Activated CD8-positive, alpha-beta memory T cell treated with anti-CD3 and anti-CD28 coated beads, Interleukin-2, amount 50 U/mL, for 24 hours (primary cell): ENCODE measurements around the gene NEUROG1.
"Not testable (repeated sequence)": the region's sequence is repeated elsewhere in the genome, so short reads cannot be mapped to it uniquely, and the experiment has no call there.

Experiments
- DNase-seq: peaks from one replicate; pipeline ENCODE4 v3.0.0-alpha.2; 2020; ENCODE audit errors: extremely low read depth

The NEUROG1 gene

DNA sequence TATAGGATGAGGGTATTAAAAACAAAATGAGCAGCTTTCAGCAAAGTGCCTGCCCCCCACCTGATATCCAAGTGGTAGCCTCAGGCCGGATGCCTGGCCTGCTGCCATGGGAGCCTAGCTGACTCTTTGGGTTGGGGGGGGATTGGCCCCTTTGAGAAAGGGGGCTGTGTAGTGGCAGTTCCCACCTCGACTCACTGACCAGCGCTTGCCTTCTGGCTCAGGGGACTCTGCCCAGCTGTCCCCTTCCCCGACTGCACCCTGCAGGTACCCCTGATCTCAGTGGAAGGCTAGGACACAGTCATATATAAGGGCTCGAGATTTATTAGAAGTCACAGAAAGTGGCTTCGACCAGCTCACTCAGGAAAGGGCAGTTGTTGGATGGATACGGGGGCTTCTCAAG is 1.5 kb upstream of the NEUROG1 start:
- no peak for DNase-seq

DNA sequence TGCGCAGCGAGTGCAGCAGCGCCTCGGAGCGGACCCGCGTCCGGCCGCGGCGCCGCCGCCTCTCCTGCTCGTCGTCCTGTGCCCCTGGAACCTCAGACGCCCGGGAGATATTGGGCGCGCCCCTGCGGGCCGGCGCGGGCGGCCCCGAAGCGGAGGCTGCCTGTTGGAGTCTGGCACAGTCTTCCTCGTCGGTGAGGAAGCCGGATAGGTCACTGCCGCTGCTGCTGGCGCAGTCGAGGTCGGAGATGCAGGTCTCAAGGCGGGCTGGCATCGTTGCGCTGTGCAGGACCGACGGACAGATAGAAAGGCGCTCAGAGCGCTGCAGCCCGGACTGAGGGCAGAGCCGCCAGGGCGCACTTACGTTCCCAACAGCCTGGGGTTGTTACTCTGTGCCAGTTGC is 344 bp downstream of the NEUROG1 start:
- DNase-seq = no peak

DNA sequence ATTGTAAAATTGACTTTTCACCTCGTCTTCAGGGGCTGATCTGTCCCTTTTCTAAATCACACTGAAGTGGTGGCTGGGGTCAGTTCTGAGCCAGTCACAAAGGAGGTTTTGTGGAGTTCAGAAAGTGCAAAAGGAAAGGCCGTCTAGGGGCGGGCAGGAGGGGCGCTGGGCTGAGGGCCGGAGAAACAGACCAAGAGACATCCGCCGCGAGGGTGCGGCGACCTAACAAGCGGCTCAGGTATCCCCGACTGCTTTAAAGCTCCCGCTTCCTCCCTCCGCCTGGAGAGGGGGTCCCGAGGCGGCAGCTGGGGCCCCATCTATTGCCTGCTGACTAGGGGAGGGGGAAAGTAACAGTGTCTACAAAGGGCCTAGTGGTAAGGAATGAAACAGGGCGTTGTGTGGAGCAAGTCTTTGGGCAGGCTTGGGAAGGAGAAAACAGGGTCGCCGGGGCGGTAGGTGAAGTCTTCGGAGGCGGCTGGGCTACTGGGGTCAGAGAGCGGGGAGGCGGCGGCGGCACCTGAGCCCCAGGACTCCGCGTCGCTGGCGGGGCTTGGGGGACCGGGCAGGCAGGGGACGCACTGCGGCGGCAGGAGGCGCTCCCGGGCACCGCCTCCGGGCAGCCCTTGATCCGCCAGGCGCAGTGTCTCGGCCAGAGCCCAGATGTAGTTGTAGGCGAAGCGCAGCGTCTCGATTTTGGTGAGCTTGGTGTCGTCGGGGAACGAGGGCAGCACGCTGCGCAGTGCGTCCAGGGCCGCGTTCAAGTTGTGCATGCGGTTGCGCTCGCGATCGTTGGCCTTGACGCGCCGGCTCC is 950 bp downstream of the NEUROG1 start:
- no peak for DNase-seq

DNA sequence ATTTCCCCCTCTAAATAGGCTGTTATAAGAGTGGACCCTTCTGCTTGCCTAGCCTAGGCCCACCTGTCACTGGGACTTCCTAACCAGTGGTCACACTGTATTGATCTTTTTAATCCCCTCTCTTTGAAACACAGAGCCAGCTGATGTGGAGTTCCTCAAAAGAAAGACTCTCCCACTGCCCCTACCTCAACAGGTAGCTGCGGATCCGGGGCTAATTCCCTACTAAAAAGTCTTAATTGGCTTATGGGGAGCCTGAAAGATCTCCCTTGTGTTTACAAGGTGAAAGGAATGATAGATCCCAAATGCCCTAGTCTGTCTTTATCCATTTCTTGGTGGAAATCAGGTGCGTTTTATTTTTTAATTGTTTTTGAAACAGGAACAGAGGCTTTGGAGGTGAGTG is 2.0 kb downstream of the NEUROG1 start:
- no peak for DNase-seq

DNA sequence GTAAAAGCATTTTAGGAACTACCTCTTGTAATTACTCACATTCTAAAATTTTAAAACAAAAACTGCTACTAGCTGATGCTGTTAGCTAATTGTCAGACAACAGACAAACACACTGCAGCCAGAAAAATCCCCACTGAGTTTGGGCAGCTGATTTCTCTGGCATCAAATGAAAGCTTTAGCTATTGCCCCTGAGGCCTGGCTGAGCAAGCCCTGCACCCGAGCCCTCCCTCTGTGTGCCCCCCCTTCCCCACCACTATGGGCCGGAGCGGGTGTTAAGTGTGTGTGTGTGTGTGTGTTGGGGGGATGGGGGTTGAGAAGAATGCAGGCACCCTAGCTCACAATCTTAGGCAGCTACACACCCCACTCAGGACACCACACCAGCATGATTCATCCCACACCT is 2.4 kb downstream of the NEUROG1 start:
- no peak for DNase-seq

DNA sequence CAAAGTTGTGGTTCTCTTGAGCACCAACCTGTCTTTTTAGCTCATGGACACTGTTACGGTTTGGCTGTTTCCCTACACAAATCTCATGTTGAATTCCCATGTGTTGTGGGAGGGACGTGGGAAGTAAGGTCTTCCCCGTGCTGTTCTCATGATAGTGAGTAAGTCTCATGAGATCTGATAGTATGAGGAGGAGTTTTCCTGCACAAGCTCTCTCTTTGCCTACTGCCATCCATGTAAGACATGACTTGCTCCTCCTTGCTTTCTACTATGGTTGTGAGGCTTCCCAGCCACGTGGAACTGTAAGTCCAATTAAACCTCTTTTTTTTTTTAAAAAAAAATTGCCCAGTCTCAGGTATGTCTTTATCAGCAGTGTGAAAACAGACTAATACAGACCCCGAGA is 6.2 kb downstream of the NEUROG1 start:
- DNase-seq = not testable (repeated sequence)

DNA sequence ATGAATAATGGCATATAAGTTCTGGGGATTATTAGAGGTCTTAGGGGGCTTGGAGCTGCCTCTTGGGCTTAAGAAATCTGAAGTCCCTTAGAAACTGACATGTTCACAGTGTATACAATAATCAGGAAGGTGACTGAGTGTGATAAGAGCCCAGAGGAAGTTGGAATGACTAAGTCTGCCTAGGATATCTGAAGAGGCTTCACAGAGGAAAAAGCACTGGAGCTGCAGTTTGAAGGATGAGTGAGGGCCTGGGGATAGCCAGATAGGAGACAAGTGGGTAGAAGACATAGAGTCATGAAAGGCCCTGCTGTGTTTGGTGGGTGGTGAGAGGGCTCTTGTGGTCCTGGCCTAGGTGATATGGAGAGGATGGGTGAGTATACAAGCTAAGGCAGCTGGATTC is 8.8 kb downstream of the NEUROG1 start:
- DNase-seq = no peak

DNA sequence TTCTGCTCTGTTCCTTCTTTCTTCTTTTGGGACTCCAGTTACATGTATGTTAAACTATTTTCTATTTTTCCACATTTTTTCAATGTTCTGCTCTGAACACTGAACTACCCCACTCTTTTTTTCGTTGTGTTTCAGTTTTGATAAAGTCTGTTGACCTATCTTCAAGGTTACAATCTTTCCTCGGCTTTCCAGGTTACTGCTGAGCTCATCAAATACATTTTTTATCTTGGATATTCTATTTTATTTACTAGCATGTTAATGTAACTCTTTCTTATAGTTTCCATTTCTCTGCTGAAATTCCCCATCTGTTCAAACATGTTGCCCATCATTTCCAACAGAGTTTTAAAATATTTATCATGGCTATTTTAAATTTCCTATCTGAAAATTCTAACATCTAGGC is 13.8 kb downstream of the NEUROG1 start:
- DNase-seq = no peak

DNA sequence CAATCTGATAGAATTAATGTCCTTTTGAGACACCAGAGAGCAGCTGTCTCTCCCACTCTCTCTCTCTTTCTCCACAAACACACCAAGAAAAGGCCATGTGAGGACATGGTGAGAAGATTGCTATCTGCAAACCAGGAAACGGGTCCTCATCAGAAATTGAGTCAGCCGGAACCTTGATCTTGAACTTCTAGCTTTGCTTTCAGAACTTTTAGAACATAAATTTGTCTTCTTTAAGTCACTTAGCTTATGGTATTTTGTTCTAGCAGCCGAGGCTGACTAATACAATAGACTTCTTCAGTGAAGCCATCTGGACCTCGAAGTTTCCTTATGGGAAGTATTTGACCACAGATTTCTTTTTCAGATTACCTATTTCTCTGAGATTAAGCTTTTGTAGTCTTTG is 18.1 kb downstream of the NEUROG1 start:
- no peak for DNase-seq

DNA sequence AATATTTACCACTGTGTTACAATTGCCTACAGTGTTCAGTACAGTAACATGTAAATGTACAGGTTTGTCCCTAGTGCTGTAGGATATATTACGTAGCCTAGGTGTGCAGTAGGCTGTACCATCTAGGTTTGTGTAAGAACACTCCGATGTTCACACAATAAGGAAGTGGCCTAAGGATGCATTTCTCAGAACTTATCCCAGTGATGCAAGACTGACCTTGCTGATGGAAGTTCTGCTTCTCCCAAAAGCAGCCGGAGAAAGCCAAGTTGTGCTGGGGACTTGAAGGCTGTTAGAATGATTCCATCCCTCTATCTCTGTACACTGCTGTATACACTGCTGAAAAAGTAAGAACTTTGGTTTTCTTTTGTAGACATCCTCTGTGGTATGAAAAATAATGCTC is 21.6 kb downstream of the NEUROG1 start:
- DNase-seq = no peak

DNA sequence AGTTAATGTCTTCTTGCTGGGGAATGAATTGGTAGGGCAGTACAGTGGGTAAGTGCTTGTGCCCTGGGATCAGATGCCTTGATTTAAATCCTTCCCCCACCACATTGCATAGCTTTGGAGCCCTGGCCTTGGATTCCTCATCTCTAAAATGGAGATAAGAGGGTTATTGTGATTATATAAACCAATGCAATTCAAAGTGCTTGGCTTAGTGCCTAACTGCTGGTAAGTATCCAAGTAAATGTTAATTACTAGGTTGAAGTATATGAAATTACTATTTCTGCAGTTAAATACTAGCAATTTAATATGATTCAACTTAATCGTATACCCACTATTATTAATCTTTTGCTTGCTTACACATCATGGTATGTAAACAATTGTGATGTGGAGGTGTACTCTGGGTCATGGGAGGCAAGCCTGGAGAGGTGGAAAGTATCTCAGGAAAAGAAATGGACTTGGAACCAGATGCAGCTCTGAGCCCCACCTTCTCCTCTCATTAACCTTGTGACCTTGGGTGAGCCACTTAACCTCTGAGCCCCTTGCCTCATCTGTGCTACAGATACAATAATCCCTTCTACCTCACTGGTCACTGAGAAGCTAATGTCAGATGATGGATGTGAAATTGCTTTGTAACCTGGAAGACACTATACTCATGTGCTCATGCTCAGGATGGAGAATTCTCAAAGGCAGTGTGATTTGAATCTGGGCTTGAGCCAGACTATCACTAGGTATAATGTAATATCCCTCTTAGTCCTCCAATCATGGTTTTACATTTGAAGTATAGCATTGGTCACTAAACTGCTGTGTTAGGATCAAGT is 23.8 kb downstream of the NEUROG1 start:
- no peak for DNase-seq

DNA sequence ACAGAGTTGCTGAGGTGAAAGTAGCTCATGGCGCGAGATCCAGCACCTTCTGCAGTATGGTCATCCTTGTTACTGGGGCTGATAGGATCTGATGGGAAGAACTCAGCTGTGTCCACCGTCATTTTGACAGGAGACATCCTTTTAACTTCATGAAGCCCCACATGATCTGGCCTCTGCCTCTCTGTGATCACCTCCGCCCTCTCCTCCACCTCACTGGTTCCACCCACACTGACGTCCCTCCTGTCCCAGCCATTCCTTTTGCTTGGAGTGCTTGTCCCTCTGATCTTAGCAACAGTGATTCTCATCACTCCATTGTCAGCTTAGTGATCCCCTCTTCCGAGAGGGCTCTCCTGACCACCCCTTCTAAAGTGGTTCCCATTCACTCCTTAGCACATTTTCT is 25.8 kb downstream of the NEUROG1 start:
- no peak for DNase-seq

DNA sequence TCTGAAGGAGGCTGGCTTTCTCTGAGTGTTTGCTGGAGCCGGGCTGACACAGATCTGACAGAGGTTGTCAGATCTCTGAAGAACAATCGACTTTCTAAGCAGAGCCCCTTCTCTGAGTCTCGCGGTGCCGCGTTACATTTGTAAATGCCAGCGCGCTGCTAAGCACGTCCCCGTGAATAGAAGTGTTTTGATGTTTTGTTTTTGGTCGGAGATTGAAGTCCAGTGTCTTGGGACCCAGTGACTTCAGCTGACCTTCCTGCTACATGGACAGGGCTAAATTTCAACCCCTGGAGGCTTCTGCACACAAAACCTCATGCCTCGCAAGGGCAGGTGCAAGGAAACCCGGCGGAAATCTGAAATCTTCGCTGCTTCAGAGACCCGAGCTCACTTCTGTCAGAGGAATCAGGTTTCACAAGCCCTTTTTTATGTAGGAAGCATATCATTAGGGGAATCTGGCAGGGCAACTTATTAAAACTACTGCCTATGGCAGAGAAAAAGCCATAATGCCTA is 27.2 kb downstream of the NEUROG1 start:
- DNase-seq = no peak

DNA sequence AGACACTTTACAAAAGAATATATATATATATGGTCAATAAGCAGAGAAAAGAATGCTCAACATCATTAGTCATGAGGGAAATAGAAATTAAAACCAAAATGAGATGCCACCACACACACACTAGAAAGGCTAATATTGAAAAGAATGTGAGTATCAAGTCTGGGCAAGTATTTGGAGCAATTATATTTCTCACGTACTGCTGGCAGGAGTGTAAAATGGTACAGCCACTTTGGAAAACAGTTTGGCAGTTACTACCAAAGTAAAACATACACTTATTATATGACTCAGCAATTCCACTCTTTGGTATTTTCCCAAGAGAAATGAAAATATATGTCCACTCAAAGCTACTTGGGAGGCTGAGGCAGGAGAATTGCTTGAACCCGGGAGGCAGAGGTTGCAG is 29.8 kb downstream of the NEUROG1 start:
- DNase-seq = no peak

DNA sequence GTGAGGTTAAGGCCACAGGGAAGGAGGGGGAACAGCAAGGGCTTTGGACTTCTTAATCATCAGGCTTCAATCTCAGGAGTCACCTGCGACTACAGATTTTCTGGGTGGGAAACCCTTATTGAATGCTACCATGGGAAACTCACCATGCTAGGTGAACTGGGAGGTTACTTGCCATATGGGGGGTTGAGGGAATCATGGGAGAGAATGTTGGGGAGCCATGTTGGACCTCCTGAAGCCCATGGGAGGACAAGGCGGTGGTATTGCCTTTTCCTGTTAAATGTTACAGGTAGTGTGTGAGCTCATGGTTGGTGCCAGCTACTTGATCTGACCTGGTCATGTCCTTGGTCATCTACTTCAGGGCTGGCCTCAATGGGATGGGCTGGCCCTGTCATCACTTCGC is 31.4 kb downstream of the NEUROG1 start:
- DNase-seq = no peak

DNA sequence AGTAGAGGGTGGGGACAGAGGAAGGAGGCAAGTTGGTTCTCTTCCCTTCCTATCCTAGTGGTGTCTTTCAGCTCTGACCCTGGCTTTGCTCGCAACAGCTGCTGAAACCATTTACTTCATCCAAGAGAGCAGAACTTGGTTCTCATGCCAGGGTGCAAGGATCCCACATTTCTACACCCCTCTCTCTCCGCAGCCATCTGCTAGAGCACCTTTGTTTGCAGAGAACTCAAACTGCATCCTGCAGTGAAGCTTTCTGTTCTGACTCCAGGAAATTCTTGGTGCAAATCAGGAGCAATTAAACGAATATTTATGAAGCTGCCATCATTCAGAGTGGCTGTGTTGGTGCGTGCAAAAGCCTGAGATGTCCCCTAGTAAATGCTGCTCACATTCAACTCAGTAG is 31.9 kb downstream of the NEUROG1 start:
- no peak for DNase-seq

DNA sequence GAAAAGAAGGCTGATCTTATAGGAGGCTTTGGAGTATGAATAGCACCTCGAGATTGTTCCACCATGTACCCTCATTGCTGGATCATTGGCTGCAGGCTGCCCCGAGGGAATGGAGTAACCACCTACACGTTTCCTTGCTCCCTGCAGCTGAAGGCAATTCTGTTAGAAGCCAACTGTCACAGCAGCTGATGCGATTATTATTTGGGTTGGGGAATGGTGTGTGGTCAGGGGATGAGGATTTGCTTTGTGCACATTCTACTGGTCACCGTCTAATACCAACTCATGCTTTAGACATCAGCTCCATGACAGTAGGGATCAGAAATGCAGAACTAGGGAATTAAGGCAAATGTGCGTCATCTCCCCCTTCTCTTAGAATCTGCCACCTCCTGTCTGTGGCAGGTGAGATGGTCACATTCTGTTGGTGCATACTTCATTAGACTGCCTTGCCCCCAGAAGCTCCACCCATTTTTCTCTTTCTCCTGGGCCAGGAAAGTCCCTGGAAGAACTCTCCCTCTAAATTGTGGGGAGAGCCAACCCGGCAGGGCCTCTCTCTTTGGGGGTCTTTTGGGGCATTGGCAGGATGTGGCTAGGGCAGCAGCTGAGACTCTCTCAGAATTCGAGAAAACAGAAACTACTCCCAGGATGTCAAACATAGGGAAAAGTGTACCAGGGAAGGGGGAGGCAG is 32.8 kb downstream of the NEUROG1 start:
- DNase-seq = no peak

DNA sequence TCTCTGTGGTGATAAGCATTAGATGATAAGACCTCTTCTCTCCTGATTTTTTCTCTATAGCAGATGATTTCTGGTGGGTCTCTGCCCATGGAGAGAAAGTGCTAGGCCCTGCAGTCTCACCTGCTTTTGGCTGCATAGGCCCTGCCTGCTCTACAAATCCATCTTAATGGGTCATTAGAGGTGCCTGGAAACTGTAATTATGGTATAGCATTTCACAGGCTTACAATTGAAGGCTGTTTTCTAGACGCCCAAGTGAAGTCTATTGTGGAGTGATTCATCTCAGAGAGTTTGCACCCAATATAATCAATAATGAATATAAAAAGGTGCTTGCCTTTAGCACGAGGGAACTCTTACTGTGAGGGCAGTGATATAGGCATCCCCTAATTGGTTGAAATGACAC is 33.8 kb downstream of the NEUROG1 start:
- no peak for DNase-seq

DNA sequence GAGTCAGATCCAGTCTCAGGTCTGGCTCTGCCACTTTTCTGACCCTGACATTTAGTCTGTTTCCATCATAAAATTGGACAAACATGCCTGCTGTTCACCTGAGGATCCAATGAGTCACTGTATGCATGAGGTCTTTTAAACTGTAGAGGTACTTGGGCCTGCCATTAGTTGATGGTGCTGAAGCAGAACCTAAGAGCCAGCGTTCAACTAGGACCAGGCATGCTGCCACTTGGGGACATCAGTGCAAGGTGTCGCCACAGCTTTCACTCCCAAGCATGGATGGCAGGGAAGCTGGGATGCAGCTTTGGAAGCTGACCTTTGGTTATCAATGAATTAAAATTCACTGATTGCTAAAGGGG is 37.1 kb downstream of the NEUROG1 start:
- DNase-seq = no peak

DNA sequence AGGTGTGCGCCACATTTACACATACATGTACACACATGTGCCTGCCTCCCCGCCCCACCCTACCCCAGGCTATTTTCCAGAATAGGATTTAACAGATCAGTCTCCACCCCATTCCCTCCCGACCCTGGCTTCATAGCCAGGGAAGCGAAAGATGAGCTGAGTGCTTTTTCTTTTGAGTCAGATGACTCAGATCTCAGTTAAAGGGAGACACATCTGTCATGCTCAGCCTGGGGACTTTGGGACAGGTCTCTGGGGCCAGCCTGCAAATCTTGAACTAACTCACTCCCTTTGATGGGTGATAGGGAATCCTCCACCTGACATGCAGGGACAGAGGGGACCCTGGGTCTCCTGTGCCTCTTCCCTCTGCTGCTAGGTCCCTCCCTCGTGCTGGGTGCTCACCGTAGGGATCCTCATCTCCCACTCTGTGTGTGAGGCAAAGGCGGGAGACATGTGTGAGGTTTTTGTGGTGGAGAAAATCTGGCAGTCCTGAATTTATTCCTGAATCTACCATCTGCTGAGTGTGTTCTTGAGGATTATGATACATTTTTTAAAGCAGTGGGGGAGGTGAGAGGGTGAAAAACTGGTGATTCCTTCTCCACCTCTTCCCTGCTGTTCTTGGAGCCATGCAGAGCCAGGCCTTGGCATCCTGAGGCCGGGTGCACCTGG is 37.7 kb downstream of the NEUROG1 start:
- no peak for DNase-seq

DNA sequence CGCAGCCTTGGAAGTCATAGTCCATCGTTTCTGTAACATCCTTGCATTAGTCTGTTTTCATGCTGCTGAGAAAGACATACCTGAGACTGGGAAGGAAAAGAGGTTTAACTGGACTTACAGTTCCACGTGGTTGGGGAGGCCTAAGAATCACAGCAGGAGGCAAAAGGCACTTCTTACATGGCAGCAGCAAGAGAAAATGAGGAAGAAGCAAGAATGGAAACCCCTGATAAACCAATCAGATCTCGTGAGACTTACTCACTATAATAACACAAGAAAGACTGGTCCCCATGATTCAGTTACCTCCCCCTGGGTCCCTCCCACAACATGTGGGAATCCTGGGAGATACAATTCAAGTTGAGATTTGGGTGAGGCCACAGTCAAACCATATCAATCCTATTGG is 40.2 kb downstream of the NEUROG1 start:
- DNase-seq = not testable (repeated sequence)

DNA sequence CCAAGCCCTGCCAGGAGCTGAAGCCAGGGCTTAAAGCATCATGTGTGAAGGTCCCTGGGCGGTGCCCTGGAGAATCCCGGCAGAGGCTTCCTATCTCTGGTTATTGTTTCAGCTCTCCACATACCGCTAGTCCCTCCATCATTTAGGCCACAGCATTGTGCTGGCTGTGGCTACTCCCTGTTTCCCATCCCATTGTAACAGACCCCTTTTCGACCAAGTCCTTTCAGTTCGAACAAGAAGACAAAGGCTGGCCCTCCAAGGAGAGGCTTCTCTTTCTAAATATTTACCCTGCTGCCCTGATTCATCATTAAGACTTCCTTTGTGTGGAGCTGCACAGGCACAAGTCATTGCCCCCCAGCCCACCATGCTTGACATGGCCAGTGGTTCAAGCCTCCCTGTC is 41.6 kb downstream of the NEUROG1 start:
- DNase-seq = no peak
